AG04449 (cell line): ENCODE measurements around the gene BICRA.
"Not testable (repeated sequence)": the region's sequence is repeated elsewhere in the genome, so short reads cannot be mapped to it uniquely, and the experiment has no call there.

Source experiments
- CTCF ChIA-PET: fragments of 350-600 bp; formaldehyde crosslinking; extraction: SDS; loops from one replicate; lab custom pipeline; 2021; ENCODE audit warnings: antibody characterized with exemption; lab: Yijun Ruan, JAX
- POLR2A ChIA-PET: fragments of 400-600, 350-600 bp; formaldehyde crosslinking; extraction: SDS; loops from one replicate; lab custom pipeline; 2020; ENCODE audit warnings: antibody characterized with exemption, inconsistent platforms; lab: Yijun Ruan, JAX
- DNase-seq: peaks from one replicate; pipeline ENCODE4 v3.0.0-alpha.2; 2010; ENCODE audit warnings: low read depth, low spot score
- H3K4me3 ChIP-seq: 2 replicates; pipeline ENCODE4 v1.5.1; 2011; ENCODE audit warnings: low read depth, mild to moderate bottlenecking, control low read depth, low read length
- CTCF ChIP-seq: IDR thresholded peaks from one replicate; pipeline ENCODE4 v1.5.1; 2011; ENCODE audit warnings: mild to moderate bottlenecking, moderate library complexity, low read length, control low read depth, inconsistent platforms; ENCODE audit not compliant: insufficient read depth; ENCODE audit errors: missing control alignments

BICRA gene

GRCh38 chr19:47745010-47745901 lies 136.3 kb downstream of the BICRA start, which contains the start of gene NOP53:
TSS of gene NOP53 (plus strand) at chr19:47745546. CDS start at chr19:47745560, 14 bp downstream.
- no peak for TF ChIP-seq CTCF
- POLR2A ChIA-PET, result interaction anchor here (1.8 to 4.0 kb wide), 4 partner anchors 22 to 32 kb away, joined by 7 to 75 read pairs (median 36); partner anchors contain the start of gene EHD2
- peak within 1 kb of the TSS; percentile 78 for H3K4me3 ChIP-seq
- peak; percentile 85 for DNase-seq
- CTCF ChIA-PET, result interaction anchor here (1.1 to 7.1 kb wide), 7 partner anchors 12 to 309 kb away, joined by 5 to 211 read pairs (median 14); partner anchors contain the start of gene EHD2

GRCh38 chr19:47746129-47746528 lies 137.2 kb downstream of the BICRA start:
- ChIA-PET POLR2A (interaction anchor here (1.8 to 4.0 kb wide), 4 partner anchors 23 to 33 kb away, joined by 7 to 75 read pairs (median 36); partner anchors contain the start of gene EHD2), CTCF (interaction anchor here (1.1 to 7.1 kb wide), 3 partner anchors 19 to 310 kb away, joined by 5 to 211 read pairs (median 6); partner anchors contain the start of gene EHD2)
- not testable (repeated sequence) for DNase-seq
- H3K4me3 ChIP-seq, result peak overlapping the region; percentile 78

DNA sequence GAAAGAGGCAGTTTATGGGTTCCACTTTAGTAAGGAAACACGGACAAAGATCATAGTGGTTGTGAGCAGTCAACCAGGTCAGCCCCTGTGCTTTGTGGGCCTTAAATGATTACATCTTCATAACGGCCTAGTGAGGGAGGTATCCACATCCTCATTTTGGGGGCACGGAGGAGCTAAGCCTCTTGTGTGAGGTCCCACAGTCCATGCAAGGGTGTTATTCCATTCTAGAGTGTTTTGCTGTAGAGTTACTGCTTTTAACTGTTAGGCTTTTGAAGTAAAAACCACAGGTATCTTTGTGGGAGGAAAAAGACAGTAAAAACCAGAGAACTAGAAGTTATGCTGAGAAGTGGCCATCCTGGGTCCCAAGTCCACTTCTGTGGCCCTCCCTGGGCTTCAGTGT lies 140.4 kb downstream of the BICRA start:
- H3K4me3 ChIP-seq, result no peak overlapping the region
- no peak for TF ChIP-seq CTCF
- ChIA-PET POLR2A (no interaction called here), CTCF (interaction anchor here (3.7 to 7.1 kb wide), 2 partner anchors 17 to 38 kb away, joined by 15 to 211 read pairs; partner anchors contain the start of gene EHD2)
- DNase-seq, result no peak

- no peak overlapping the region for H3K4me3 ChIP-seq
- DNase-seq, result no peak
- POLR2A ChIA-PET, result interaction anchor here (1.0 kb wide), 1 partner anchor 323 kb away, joined by 3 read pairs; no protein-coding TSS in a partner anchor
- no peak for TF ChIP-seq CTCF
- CTCF ChIA-PET, result interaction anchor here (1.0 to 2.0 kb wide), 2 partner anchors 14 to 43 kb away, joined by 5 to 14 read pairs; no protein-coding TSS in a partner anchor
These were observed 141.8 kb downstream of the BICRA start for GRCh38 chr19:47750752-47751151.

GRCh38 chr19:47752440-47753211 lies 143.7 kb downstream of the BICRA start:
- CTCF ChIA-PET, result interaction anchor here (0.9 to 2.0 kb wide), 6 partner anchors 10 to 317 kb away, joined by 3 to 14 read pairs (median 4); no protein-coding TSS in a partner anchor
- TF ChIP-seq CTCF, result no peak
- no peak for DNase-seq
- POLR2A ChIA-PET, result no interaction called here
- no peak overlapping the region for H3K4me3 ChIP-seq
